Lung (tissue), 12 donors: ENCODE data around the gene ENTPD2. TPM values are rescaled to one million over a fixed set of nuclear protein-coding genes. Genes with fewer than 3 reads are reported as not detected.

ENCODE experiments used
- ATAC-seq: fragments of 200-7000 bp; cut with Tn5 transposase; one replicate; pipeline ENCODE4 v1.9.1; 2020; ENCODE audit warnings: moderate number of reproducible peaks; ENCODE audit not compliant: insufficient read depth, low FRiP score
- DNase-seq, 3 donors: peaks; one replicate each; pipeline ENCODE4 v3.0.0-alpha.2; 2013 to 2017
- H3K27ac ChIP-seq, 2 donors: one replicate each; pipeline ENCODE4 v1.5.1; 2013; ENCODE audit warnings: mild to moderate bottlenecking in 2 of 2, moderate library complexity in 2 of 2, control low read depth in 1 of 2, inconsistent platforms in 1 of 2, low read depth in 1 of 2, low read length in 1 of 2
- H3K27me3 ChIP-seq, 3 donors: one replicate each; pipeline ENCODE4 v1.5.1; 2013; ENCODE audit warnings: low read length in 2 of 3; ENCODE audit not compliant: control insufficient read depth in 3 of 3, insufficient read depth in 3 of 3
- H3K36me3 ChIP-seq, 4 donors: one replicate each; pipeline ENCODE4 v1.5.1; 2013; ENCODE audit warnings: low read length in 4 of 4, mild to moderate bottlenecking in 1 of 4, moderate library complexity in 1 of 4; ENCODE audit not compliant: control insufficient read depth in 4 of 4, insufficient read depth in 4 of 4
- H3K4me1 ChIP-seq, 5 donors: one replicate each; pipeline ENCODE4 v1.5.1; 2013; ENCODE audit warnings: low read length in 5 of 5, mild to moderate bottlenecking in 2 of 5, moderate library complexity in 1 of 5; ENCODE audit not compliant: control insufficient read depth in 5 of 5, insufficient read depth in 5 of 5
- H3K4me3 ChIP-seq: one replicate; pipeline ENCODE4 v1.5.1; 2013; ENCODE audit warnings: mild to moderate bottlenecking, control low read depth, moderate library complexity
- H3K9ac ChIP-seq, 2 donors: one replicate each; pipeline ENCODE4 v1.5.1; 2013; ENCODE audit warnings: low read length in 2 of 2, control low read depth in 1 of 2; ENCODE audit not compliant: insufficient read depth in 1 of 2
- H3K9me3 ChIP-seq, 4 donors: one replicate each; pipeline ENCODE4 v1.5.1; 2013; ENCODE audit warnings: low read length in 3 of 4, mild to moderate bottlenecking in 1 of 4, moderate library complexity in 1 of 4; ENCODE audit not compliant: control insufficient read depth in 4 of 4, insufficient read depth in 3 of 4
- CTCF ChIP-seq: IDR thresholded peaks from 2 replicates; pipeline ENCODE4 v1.5.1; 2012; ENCODE audit warnings: mild to moderate bottlenecking; ENCODE audit errors: control extremely low read depth, extremely low read depth
- WGBS, 2 donors: extraction: QIAGEN DNeasy Blood & Tissue Kit; methylation state at CpG; one replicate each; pipeline ENCODE4 v1.1.7; 2013; 5-methylcytosine and 5-hydroxymethylcytosine counted together
- polyA plus RNA-seq, 2 donors: library from polyadenylated mRNA; stranded (reverse); fragments of 200-250 nt; gene quantifications; one replicate each; pipeline ENCODE4 v1.2.1, GENCODE V29; 2013
- total RNA-seq, 2 donors: library from RNA; depleted of rRNA in 1 of 2; stranded (reverse); fragments of >200 nt in 1 of 2; gene quantifications; one replicate each; pipeline ENCODE4 v1.2.1, GENCODE V29; 2014 to 2021
- donor health status: control.
- donor health status: control.
- donor health status: Bipolar disorder and iron deficiency.
- donor health status: healthy.
- donor health status: DM: yes; HTN: yes; CAD: no.

The ENTPD2 gene
- total and polyA plus RNA-seq, 4 donors: 0.39 to 3.2 (median 1.2) TPM

- no peak overlapping the region for H3K27ac ChIP-seq
- H3K27me3 ChIP-seq: peaks cover 0 to 11% (median 7%) of the 10 kb centered on the region in 3 donors
- no peak overlapping the region for H3K9ac ChIP-seq
- no peaks in the 10 kb centered on the region for H3K9me3 ChIP-seq
- H3K4me1 ChIP-seq: peaks cover 0 to 16% (median 5%) of the 10 kb centered on the region in 5 donors
- WGBS, 2 donors: 94 to 95% methylated on average over 20 to 24 of the region's 24 CpGs
- DNase-seq (no peak), ATAC-seq (no peak)
- peaks cover 0 to 48% (median 4%) of the 10 kb centered on the region in 4 donors for H3K36me3 ChIP-seq
- no peak overlapping the region for H3K4me3 ChIP-seq
- TF ChIP-seq CTCF: no peak
Measured at GRCh38 chr9:137080260-137081122, 26.6 kb upstream of the ENTPD2 start.

DNA sequence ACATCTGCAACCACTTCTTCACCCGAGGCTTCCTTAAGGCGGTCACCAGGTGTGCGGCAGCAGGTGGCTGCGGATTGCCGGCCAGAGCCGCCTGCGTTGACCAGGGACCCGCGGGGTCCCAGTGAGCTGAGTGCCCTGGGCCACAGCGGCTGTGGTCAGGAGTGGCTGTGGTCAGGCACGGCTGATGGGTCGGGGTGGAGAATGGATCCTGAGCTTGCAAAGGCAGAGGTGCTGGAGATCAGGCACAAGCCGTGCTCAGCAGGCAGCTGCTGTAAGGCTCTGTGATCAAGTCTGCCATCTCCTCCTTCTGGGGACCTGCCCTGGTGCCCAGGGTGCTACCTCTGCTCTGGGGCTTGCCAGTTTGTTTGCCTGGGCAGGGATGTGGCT is 25.5 kb upstream of the ENTPD2 start:
- no peak overlapping the region for H3K4me3 ChIP-seq

DNA sequence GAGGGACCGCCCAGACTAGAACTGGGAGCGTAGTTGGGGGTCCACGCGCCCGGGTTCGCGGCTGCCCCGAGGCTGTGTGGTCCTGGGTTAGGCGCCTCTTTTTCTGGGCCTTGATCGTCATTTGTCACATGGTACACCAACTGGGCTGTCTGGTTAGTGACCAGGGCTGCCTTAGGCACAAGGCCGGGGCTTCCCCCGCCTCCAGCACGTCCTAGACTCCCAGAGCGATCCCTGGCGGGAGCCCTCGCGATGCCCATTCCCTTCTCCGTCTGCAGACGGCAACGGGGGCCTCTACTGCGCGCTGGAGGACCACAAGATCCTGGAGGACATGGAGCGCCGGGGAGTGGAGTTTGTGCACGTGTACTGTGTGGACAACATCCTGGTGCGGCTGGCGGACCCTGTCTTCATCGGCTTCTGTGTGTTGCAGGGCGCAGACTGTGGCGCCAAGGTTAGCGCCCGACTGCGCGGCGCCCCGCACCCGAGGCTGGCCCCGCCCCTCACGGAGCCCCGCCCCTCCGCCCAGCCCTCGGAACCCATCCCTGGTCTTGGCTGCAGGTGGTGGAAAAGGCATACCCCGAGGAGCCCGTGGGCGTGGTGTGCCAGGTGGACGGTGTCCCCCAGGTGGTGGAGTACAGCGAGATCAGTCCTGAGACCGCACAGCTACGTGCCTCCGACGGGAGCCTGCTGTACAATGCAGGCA is 25.0 kb upstream of the ENTPD2 start:
- peaks cover 0 to 48% (median 4%) of the 10 kb centered on the region in 4 donors for H3K36me3 ChIP-seq
- WGBS, 2 donors: 77 to 79% methylated on average over 37 to 51 of the region's 51 CpGs
- no peak for DNase-seq

More for the DNA sequence above, 25.5 kb upstream of the ENTPD2 start:
- peaks cover 0 to 16% (median 5%) of the 10 kb centered on the region in 5 donors for H3K4me1 ChIP-seq
- no peak for TF ChIP-seq CTCF
- no peak overlapping the region for H3K27ac ChIP-seq
- 91 to 97% methylated on average over 13 of the region's 13 CpGs for WGBS, 2 donors
- H3K27me3 ChIP-seq: peaks cover 0 to 11% (median 7%) of the 10 kb centered on the region in 3 donors
- no peaks in the 10 kb centered on the region for H3K9me3 ChIP-seq
- ATAC-seq (no peak), DNase-seq (no peak)
- peaks cover 0 to 48% (median 4%) of the 10 kb centered on the region in 4 donors for H3K36me3 ChIP-seq
- H3K9ac ChIP-seq: no peak overlapping the region

More for the DNA sequence above, 25.0 kb upstream of the ENTPD2 start:
- Histone ChIP-seq H3K4me1 (peaks cover 0 to 16% (median 5%) of the 10 kb centered on the region in 5 donors), H3K9ac (no peak overlapping the region), H3K27ac (no peak overlapping the region), H3K27me3 (peaks cover 0 to 11% (median 7%) of the 10 kb centered on the region in 3 donors), H3K4me3 (no peak overlapping the region), H3K9me3 (no peaks in the 10 kb centered on the region)
- TF ChIP-seq CTCF: no peak
- no peak for ATAC-seq
